NCI-H128 (cell line): ENCODE data around the gene DIAPH2.

Experiments used
- DNase-seq: peaks from one replicate; lab custom pipeline; 2025; ENCODE audit not compliant: unreplicated experiment; lab: John Stamatoyannopoulos, UW

Gene DIAPH2

DNA sequence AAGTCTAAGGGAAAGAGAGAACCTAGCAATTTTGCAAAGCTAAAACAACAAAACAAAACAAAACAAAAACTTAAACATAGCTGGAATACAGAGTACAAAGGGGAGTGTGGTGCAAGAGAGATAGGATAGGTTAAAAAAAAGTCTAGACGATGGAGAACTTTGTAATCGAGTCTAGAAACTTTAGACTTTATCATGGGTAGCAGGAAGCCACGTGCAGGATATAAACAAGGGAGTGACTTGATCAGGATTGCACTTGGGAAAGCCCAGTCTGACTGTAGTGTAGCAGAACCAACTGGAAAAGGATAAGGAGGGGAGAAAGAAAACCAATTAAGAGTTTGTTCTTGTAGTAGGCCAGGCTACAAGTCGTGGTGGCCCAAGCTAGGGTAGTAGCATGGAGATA, 949.2 kb downstream of the DIAPH2 start:
- DNase-seq: no peak

DNA sequence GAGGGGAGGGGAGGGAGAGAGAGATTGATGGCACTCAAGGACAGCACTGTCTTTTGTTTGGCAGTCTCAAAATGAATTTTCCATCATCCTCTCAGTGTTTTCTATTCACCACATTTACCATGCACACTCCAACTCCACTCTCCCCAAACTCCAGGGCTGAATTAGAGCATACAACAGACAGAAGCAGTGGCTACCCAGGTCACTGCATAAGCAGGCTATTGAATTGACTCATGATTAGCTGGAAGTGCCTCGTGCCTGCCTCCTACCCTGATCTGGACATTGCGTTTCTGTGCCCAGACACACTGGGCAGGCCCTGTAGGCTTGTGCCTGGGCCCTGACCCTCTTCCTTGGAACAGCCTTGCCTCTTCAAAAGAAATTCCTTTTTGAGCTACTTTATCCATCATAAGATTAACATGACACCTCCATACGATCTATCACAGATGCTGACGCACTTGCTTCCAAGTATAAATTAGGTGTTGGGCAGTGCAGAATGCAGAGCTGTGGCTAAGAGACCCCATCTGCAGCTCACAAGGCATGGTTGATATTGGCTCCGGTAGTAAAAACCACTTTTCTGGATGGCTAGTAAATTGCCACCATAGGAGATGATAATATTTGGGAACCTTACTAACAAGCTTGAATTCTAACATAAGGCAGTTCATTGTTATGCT, 952.0 kb downstream of the DIAPH2 start:
- no peak for DNase-seq

DNA sequence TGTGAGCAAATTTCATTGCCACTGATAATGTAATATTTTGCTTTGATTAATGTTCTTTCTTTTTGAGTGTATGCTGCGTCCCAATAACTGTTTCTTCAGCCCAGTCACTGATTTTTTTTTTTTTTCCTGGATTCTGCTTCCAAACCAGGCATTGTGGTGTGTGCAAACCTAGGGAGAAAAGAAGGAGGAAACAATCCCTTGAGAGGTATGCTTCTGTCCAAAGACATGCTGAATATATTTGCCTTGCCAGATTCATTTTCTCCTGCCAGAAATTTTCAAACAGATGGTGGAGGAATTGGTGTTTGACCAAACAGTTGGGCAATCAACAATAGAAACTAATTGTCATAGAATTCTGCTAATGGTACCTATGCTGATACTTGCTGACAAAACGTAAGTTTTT, 952.6 kb downstream of the DIAPH2 start:
- DNase-seq: no peak

DNA sequence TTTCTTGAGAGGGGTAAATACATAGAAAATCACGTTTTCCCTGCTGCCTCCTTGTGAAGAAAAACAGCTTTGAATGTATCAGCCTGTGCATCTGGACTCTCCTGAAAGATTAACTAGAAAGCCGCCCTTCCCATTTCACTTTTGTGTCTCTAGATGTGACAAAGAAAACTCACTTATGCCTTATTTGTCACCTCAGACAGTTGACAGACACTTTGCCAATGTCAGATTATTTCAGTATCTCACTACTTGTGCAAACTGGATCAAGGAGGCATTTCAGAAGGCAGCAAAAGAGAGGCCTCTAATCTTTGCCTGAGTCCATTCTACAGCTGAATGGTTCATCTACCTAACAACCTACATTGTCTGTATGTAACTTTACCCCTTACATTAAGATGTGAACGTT, 954.0 kb downstream of the DIAPH2 start:
- DNase-seq: no peak

DNA sequence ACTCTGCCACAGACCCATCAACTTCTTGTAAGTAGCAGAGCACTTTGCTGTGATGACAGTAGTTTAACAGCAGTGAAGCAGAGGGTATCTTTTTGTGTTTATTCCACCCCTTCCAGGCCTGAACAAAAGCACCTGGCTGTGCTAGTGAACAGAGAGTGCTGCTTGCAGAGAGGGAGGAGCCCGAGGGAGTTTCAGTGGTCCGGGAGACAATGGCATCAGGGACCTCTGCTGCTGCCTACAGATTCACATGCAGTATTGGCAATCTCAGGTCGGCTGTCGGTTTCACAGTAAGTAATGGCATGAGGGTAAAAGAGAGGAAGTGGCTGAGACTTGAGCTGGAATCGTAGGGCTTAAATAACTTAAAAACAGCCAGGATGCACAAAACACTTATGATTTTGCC, 954.9 kb downstream of the DIAPH2 start:
- peak; percentile 15 for DNase-seq
